WTC11 (cell line): ENCODE measurements around the gene XBP1.

Source experiments
- AFF4 ChIP-seq: sonication (generic); formaldehyde crosslinking; IDR thresholded peaks from 2 replicates; pipeline ENCODE4 v1.8.1; 2023; ENCODE audit warnings: mild to moderate bottlenecking, missing genetic modification reagents, borderline replicate concordance
- CTCF ChIP-seq: fragments of 200-600 bp; IDR thresholded peaks from 2 replicates; pipeline ENCODE4 v1.8.0; 2022; ENCODE audit warnings: antibody characterized with exemption

- TF ChIP-seq AFF4 (CRISPR knock-in tag) (no peak), CTCF (no peak)
These were observed 21.1 kb upstream of the XBP1 start for GRCh38 chr22:28821452-28821851.
